GM12864 (cell line): ENCODE measurements around the gene TMEM233.

ENCODE experiments used
- DNase-seq: peaks from one replicate; pipeline ENCODE4 v3.0.0-alpha.2; 2011; ENCODE audit warnings: low read depth
- H3K4me3 ChIP-seq: 2 replicates; pipeline ENCODE4 v1.5.1; 2011; ENCODE audit warnings: mild to moderate bottlenecking, low read depth, low read length, control low read depth
- TF ChIP-seq, protein P1 (sequence below): IDR thresholded peaks from 2 replicates; pipeline ENCODE4 v1.5.1; 2011; ENCODE audit warnings: low read depth, mild to moderate bottlenecking, moderate library complexity, low read length, control low read depth, inconsistent platforms; ENCODE audit errors: missing control alignments

Gene TMEM233

DNA sequence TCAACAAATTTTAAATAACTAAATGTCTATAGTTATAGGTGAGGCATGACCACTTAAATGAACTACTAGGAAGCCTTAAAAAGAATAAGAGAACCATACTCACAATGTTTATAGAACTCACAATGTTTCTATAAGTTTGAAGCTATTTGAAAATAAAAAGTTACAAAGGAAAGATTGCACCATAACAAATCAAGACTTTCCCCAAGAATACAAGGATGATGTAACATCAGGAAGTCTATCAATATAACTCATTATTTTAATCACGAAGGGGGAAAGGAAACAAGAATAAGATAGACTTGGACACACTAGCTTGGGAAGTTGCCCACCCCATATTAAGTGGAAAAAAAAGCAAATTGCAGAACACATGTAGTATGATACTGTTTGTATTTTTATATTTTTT, 26.9 kb downstream of the TMEM233 start:
- no peak overlapping the region for H3K4me3 ChIP-seq
- DNase-seq, result no peak
- TF ChIP-seq, protein P1, sequence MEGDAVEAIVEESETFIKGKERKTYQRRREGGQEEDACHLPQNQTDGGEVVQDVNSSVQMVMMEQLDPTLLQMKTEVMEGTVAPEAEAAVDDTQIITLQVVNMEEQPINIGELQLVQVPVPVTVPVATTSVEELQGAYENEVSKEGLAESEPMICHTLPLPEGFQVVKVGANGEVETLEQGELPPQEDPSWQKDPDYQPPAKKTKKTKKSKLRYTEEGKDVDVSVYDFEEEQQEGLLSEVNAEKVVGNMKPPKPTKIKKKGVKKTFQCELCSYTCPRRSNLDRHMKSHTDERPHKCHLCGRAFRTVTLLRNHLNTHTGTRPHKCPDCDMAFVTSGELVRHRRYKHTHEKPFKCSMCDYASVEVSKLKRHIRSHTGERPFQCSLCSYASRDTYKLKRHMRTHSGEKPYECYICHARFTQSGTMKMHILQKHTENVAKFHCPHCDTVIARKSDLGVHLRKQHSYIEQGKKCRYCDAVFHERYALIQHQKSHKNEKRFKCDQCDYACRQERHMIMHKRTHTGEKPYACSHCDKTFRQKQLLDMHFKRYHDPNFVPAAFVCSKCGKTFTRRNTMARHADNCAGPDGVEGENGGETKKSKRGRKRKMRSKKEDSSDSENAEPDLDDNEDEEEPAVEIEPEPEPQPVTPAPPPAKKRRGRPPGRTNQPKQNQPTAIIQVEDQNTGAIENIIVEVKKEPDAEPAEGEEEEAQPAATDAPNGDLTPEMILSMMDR, result no peak

DNA sequence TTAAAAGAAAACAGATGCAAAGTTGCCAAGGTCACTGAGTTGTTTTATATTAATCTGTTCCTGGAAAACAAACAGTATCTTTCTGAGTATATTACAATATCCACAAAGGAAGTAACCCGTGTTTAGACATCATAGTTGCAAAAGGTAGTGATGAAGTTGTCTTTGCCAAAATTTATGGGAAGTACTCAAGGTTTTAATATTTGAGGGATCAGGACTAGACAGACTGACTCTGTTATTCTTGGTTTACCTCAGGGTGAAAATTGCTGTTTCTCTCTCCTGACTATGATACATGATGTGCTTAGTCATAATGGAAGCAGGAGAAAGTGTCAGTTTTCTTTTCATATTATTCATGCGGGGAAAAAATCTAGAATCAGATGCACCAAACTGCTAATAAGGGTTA, 28.3 kb downstream of the TMEM233 start:
- DNase-seq, result no peak
- TF ChIP-seq, protein P1, result no peak
- H3K4me3 ChIP-seq, result no peak overlapping the region

DNA sequence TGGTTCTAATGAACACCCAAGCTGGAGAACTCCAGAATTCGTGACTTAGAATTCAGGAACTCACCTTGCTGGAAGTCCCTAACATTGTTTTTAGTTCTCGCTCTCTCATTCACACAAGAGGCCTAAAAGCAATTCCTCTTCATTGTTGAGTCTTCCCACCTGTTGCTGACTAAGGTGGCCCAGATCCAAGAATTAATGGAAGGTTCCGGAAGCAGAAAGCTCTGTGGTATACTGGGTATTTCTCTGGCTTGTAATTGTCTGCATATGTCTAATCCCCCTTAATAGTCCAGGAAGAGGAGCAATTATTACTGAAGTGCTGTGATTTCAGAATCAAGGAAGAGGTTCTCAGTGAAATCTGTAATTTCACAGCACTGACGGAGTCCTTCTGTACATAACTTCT, 31.4 kb downstream of the TMEM233 start:
- no peak for DNase-seq
- TF ChIP-seq, protein P1, result no peak
- H3K4me3 ChIP-seq, result no peak overlapping the region

DNA sequence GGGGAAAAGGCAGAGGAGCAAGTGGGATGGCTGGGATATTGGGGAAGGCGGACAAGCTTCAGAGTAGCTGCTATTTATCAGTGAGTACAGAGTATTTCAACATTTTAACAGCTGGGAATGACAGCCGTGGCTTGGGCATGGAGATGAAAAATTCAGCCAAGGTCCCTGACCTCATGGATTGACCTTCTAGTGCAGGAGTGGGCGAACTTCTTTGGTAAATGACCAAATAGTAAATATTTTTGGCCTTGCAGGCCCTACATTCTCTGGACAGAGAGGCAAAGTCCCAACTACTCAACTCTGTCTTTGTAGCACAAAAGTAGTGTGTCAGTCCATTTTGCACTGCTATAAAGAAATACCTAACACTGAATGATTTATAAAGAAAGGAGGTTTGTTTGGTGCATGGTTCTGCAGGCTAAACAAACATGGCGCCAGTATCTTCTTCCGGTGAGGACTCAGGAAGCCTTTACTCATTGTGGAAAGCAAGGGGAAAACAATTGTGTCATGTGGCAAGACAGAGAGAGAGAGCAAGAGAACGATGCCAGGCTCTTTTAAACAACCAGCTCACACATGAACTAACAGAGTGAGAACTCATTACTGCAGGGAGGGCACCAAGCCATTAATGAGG, 33.6 kb downstream of the TMEM233 start:
- TF ChIP-seq, protein P1, result no peak
- H3K4me3 ChIP-seq, result no peak overlapping the region
- no peak for DNase-seq

DNA sequence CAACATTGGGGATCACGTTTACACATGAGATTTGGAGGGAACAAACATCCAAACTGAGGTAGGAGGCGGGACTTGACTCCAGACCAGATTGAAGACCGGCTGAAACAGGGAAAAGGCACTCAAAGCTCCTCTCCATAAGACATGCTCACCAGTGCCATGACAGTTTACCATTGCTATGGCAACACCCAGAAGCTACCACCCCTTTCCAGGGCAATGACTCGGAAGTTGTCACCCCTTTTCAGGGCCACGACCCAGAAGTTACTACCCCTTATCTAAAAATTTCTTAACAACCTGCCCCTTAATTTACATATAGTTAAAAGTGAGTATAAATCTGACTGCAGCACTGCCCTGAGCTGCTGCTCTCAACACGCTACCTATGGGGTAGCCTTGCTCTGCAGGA, 34.1 kb downstream of the TMEM233 start:
- TF ChIP-seq, protein P1, result no peak
- no peak overlapping the region for H3K4me3 ChIP-seq
- DNase-seq, result no peak

DNA sequence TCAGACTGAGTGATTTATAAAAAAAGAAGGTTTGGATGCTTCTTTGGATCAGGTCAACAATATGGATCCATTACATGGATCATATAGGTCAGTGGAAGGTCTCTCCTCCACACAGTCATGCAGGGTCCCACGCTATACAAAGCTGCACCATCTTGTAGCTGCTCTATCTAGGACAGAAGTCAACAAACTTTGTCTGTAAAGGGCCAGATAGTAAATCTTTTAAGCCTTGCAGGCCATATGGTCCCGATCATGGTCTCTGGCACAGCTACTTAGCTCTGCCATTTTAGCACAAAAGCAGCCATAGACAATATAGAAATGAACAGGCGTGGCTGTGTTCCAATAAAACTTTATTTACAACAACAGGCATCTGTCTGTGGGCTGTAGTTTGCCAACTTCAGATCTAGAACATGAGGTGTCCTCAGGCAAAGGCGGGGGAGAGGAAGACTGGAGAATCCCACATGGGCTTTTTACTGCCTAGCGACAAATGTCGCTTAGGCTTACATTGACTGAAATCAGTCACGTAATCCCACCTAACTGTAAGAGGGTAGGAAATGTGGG, 36.7 kb downstream of the TMEM233 start:
- H3K4me3 ChIP-seq, result no peak overlapping the region
- no peak for DNase-seq
- TF ChIP-seq, protein P1, result no peak

DNA sequence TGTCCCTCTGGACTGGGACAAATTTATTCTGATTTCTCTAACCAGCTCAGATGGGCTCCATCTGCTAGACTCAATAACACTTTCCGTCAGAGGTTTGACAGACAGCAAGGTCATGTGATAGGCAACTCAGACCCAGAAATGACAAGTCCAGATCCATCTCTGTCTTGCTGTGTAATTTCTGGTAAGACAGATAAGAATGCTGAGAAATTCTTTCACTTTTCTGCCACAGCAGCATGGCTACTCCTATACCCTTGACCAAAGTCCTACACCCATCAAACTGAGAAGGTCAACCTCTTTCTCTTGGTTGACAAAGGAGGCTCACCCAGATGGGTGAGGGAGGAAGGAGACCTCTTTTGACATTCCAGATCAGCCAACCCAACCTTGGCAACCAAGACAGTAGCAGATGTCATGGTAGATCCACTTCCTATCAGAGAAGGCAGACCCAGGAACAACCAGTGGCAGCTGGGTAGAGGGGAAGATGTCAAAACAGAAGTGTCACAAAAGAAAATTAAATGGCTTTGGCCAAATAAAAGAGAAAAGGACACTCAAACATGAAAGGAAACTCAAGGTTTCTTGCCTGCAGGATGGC, 37.5 kb downstream of the TMEM233 start:
- TF ChIP-seq, protein P1, result no peak
- no peak overlapping the region for H3K4me3 ChIP-seq
- DNase-seq, result no peak
